ENCODE data around the gene IGF1.

Gene IGF1

DNA sequence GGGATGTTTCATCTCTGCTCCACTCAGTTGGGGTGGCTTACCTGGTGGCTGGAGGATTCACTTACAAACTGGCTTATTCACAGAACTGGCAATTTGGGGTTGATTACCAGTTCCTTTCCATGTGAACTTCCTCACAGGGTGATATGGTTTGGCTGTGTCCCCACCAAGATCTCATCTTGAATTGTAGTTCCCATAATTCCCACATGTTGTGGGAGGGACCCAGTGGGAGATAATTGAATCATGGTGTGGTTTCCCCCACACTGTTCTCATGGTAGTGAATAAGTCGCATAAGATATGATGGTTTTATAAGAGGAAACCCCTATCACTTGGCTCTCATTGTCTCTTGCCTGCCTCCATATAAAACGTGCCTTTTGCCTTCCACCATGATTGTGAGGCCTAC lies 26.9 kb upstream of the IGF1 start:
- no peak for TF ChIP-seq TAF1 (IDR thresholded peaks at IDR 0.05; ENCODE audit: borderline replicate concordance, insufficient read depth, low read length)
- no peak for TF ChIP-seq FOXP2 (optimal IDR thresholded peaks at IDR 0.05; ENCODE audit: borderline replicate concordance, extremely low read depth, extremely low read length, insufficient read depth)
- TF ChIP-seq, protein P1, sequence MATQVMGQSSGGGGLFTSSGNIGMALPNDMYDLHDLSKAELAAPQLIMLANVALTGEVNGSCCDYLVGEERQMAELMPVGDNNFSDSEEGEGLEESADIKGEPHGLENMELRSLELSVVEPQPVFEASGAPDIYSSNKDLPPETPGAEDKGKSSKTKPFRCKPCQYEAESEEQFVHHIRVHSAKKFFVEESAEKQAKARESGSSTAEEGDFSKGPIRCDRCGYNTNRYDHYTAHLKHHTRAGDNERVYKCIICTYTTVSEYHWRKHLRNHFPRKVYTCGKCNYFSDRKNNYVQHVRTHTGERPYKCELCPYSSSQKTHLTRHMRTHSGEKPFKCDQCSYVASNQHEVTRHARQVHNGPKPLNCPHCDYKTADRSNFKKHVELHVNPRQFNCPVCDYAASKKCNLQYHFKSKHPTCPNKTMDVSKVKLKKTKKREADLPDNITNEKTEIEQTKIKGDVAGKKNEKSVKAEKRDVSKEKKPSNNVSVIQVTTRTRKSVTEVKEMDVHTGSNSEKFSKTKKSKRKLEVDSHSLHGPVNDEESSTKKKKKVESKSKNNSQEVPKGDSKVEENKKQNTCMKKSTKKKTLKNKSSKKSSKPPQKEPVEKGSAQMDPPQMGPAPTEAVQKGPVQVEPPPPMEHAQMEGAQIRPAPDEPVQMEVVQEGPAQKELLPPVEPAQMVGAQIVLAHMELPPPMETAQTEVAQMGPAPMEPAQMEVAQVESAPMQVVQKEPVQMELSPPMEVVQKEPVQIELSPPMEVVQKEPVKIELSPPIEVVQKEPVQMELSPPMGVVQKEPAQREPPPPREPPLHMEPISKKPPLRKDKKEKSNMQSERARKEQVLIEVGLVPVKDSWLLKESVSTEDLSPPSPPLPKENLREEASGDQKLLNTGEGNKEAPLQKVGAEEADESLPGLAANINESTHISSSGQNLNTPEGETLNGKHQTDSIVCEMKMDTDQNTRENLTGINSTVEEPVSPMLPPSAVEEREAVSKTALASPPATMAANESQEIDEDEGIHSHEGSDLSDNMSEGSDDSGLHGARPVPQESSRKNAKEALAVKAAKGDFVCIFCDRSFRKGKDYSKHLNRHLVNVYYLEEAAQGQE (IDR thresholded peaks at IDR 0.05; ENCODE audit: insufficient read depth in 1 of 2, low read depth in 2 of 2, low read length in 2 of 2): no peak
- no peak for TF ChIP-seq POLR2AphosphoS5 (IDR thresholded peaks at IDR 0.05; ENCODE audit: low read depth, low read length)
- TF ChIP-seq SIN3A (IDR thresholded peaks at IDR 0.05; ENCODE audit: borderline replicate concordance, insufficient read depth, low read length): no peak

DNA sequence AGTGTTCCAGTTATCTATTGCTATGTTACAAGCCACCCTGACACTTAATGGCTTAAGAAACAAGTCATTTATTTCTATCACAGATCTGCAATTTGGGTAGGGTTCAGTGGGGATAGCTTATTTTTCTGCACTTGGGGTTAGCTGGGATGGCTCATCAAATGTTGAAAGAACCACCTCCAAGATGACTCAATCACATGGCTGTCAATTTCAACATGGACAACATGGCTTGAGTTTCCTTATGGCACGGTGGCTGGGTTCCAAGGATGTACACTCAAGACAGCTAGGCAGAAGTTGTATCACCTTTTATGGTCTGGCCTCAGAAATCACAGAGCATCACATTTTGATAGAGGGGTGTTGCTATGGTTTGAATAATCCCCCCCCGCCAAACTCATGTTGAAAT lies 24.5 kb upstream of the IGF1 start:
- TF ChIP-seq, protein P1 (IDR thresholded peaks at IDR 0.05; ENCODE audit: insufficient read depth in 1 of 2, low read depth in 2 of 2, low read length in 2 of 2): no peak
- TF ChIP-seq POLR2AphosphoS5 (IDR thresholded peaks at IDR 0.05; ENCODE audit: low read depth, low read length): no peak
- no peak for TF ChIP-seq TAF1 (IDR thresholded peaks at IDR 0.05; ENCODE audit: borderline replicate concordance, insufficient read depth, low read length)
- TF ChIP-seq FOXP2 (optimal IDR thresholded peaks at IDR 0.05; ENCODE audit: borderline replicate concordance, extremely low read depth, extremely low read length, insufficient read depth): no peak
- TF ChIP-seq SIN3A (IDR thresholded peaks at IDR 0.05; ENCODE audit: borderline replicate concordance, insufficient read depth, low read length): no peak

DNA sequence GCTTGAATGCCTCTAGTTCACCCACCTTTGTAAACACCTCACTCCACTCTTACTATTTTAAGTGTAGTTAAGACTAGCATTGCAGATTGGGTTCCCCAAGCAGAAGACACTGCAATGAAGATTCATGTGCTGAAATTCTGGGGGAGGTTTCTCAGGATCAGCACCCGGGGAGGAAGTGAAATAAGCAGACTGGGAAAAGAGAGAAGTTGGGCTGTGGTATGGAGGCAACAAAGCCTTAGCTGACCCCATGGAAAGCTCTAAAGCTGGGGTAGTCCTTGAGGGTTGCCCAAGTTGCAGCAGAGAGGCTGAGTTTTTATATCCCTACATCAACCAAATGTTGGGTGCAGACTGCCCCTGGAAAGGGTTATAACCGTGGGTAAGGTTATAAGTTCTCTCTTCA lies 23.9 kb upstream of the IGF1 start:
- TF ChIP-seq SIN3A (IDR thresholded peaks at IDR 0.05; ENCODE audit: borderline replicate concordance, insufficient read depth, low read length) (no peak), TAF1 (IDR thresholded peaks at IDR 0.05; ENCODE audit: borderline replicate concordance, insufficient read depth, low read length) (no peak), POLR2AphosphoS5 (IDR thresholded peaks at IDR 0.05; ENCODE audit: low read depth, low read length) (no peak), FOXP2 (optimal IDR thresholded peaks at IDR 0.05; ENCODE audit: borderline replicate concordance, extremely low read depth, extremely low read length, insufficient read depth) (no peak)
- TF ChIP-seq, protein P1 (IDR thresholded peaks at IDR 0.05; ENCODE audit: insufficient read depth in 1 of 2, low read depth in 2 of 2, low read length in 2 of 2): no peak

DNA sequence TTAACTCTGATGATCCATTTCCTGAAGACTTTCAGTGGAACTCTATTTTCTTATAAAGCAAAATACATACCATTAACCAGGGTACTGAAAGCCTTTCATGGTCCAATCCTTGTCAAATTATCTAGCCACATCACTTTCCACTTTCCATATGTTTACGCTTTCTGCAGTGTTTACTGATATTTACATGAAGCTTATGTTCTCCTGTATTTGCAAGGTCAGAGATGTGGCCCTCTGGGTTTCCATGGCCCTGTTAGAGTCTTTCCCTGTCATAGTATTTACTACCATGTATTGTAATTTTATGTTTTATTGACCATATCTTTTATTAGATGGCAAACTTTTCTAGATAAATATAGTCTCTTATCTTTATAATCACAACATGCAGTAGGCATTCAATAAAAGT lies 23.5 kb upstream of the IGF1 start:
- TF ChIP-seq FOXP2 (optimal IDR thresholded peaks at IDR 0.05; ENCODE audit: borderline replicate concordance, extremely low read depth, extremely low read length, insufficient read depth): no peak
- no peak for TF ChIP-seq POLR2AphosphoS5 (IDR thresholded peaks at IDR 0.05; ENCODE audit: low read depth, low read length)
- TF ChIP-seq, protein P1 (IDR thresholded peaks at IDR 0.05; ENCODE audit: insufficient read depth in 1 of 2, low read depth in 2 of 2, low read length in 2 of 2): no peak
- TF ChIP-seq SIN3A (IDR thresholded peaks at IDR 0.05; ENCODE audit: borderline replicate concordance, insufficient read depth, low read length): no peak
- TF ChIP-seq TAF1 (IDR thresholded peaks at IDR 0.05; ENCODE audit: borderline replicate concordance, insufficient read depth, low read length): no peak

Measured in PFSK-1 (cell line).